ENCODE data around the gene LDHB.
"Not testable (repeated sequence)": the region's sequence is repeated elsewhere in the genome, so short reads cannot be mapped to it uniquely, and the experiment has no call there.

LDHB gene

DNA sequence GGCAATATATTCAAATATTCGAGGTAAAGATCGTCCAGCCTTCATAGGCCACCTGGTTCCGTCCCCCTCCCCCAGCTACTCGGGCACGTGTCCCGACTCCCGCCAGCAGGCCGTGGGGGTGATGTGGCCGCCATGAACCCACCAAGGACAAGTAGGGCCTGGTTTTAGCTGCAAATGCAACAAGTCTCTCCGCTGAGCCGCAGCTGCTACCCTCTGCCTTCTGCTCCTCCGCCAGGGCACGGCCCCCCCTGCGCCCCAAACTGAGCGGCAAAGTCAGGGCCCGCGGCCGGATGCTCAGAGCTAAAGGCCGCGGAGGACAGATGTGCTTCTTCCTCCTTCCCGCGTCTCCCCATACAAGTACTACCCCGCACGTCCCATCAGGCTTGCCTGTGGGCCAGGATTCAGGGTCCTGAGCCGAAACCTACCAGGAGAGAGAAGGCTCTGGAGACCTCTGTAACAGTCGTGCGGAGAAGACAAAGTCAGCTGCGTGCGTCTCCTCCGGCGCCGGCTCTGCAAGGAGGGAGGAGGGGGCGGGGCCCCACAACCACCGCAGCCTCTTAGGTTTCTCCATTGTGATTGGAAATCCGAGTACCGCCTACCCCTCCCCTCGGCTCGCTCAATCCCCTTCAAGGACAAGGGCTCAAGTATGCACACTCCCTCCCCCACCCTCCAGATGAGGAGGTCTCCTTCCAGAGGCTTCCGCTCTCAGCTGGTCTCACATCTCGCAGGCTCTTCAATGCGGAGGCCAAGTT lies at the start of gene LDHB:
TSS of gene LDHB (minus strand) at position 517 of the 752 bp plus-strand sequence. CDS start 3,171 bp downstream, outside the sequence.
- DNase-seq = peak; percentile 95

DNA sequence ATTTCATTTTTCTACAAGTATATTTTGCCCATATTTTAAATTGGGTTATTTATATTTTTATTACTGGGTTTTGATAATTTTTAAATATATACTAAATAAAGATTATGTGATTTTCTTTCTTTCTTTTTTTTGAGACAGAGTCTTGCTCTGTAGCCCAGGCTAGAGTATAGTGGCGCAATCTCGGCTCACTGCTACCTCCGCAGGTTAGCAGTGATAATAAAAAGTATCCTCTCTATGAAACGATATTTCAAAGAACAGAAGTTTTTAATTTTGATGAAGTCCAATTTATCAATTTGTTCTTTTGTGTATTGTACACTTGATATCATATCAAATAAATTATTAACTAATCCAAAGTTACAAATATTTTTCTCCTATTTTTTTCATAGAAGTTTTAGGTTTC lies 47.2 kb upstream of the LDHB start:
- DNase-seq = no peak

DNA sequence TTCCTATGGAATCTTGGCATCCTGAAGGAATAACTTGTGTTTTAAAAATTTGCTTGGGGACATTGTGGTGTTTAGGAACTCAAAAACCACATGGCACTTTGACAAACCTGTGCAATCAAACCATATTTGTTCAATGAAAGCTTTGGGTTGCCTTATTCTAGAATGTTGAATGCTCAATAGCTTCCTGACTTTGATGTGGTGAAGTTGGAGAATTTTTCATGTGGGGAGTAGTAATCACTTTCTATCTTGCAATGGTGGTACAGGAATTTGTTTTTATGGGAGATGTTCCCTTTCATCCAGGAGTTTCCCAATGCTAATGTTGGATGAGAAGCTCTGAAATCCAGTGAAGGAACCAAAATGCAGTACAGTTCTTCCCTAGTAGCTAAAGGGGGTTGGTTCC lies 42.2 kb upstream of the LDHB start:
- no peak for DNase-seq

DNA sequence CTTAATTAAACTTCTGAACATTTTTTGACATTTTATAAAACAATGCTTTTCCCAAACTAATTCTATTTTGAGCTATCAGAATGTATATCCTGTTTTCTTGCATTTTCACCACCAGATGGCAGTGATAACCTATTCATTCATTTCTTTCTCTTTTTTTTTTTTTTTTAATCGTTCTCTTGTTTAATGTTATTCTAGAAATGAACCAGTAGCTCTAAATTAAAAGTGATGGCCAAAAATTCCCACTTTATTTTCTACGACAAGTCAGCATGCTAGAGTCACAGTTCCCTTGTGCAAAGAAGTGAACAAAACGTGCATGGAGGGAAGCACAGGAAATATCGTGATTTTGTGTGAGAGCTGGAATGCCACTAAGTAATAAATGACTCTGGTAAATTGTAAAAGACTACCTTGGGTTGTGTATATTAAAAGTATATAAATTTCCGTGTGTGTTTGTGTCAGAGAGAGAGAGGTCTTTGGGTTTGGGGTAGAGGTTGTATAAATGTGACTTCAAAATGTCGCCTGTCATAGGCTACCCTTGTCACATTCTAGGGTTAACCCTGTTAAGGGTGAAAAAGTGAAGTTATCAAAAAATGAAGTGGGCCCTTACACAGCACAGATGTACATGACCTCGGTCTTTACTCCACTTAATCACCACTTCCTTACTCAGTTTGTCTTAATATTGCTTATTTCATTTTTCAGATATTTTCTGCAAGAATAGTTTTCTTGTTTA lies 40.4 kb upstream of the LDHB start:
- peak; percentile 1 for DNase-seq

DNA sequence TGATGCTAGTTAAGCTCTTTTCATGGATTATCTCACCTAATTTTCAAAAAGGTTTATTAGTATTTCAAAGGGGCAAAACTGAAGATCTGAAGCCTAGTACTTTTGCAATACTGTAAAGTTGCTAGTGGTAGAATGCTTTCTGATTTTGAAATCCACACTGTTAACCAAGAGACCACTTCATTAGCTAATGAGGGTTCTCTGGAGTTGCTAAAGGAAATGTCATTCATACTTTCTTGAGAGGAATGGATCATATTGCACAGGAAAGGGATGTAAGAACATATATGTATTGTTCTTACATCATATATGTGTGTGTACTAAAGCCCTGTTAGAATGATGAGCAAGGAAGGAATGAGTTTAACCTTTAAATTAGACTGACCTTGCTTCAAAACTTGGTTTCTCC lies 39.0 kb upstream of the LDHB start:
- no peak for DNase-seq

DNA sequence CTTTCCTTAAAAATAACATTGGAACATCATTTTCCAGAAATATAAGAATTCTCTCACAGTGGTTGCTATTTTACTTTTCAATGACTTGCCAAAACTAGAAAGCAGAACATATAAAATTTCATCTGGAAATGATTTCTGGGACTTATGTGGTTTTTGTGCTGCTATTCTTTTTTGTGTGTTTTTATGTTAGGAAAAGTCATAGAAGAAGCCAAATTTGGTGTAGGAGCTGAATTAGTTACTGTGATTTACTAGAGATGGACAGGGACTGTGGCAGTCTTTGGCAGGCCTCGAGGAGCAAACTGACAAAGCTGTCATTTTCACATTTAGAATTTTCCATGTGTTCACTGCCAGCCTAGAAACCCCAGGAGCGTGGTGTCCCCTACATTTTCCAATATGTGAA lies 38.3 kb upstream of the LDHB start:
- DNase-seq = no peak

DNA sequence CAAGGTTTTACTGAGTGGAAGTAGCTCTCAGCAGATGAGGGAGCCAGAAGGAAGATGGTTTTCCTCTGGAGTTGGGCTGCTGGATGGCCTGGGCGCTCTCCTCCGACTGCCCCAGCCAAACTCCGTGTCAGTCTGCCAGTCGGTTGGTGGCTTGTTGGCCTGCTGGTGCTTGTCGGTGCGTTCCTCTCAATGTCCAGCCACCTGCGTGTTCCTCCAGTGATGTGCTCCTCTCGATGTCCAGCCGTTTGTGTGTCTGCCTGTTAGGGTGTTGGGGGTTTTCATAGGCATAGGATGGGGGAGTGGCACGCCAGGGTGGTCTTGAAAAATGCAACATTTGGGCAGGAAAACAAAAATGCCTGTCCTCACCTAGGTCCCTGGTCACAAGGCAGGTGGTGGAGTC lies 37.0 kb upstream of the LDHB start:
- DNase-seq = no peak

DNA sequence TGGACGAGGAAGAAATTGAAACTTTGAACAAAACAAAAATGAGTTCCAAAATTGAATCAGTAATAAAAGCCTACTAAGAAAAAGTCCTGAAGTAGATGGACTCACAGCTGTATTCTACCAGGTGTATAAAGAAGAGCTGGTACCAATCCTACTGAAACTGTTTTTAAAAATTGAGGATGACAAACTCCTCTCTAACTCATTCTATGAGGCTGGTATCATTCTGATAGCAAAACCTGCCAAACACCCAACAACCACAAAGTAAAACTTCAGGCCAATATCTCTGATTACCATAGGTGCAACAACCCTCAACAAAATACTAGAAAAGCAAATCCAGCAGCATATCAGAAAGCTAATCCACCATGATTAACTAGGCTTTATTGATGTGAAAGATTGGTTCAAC lies 33.9 kb upstream of the LDHB start:
- DNase-seq = no peak

DNA sequence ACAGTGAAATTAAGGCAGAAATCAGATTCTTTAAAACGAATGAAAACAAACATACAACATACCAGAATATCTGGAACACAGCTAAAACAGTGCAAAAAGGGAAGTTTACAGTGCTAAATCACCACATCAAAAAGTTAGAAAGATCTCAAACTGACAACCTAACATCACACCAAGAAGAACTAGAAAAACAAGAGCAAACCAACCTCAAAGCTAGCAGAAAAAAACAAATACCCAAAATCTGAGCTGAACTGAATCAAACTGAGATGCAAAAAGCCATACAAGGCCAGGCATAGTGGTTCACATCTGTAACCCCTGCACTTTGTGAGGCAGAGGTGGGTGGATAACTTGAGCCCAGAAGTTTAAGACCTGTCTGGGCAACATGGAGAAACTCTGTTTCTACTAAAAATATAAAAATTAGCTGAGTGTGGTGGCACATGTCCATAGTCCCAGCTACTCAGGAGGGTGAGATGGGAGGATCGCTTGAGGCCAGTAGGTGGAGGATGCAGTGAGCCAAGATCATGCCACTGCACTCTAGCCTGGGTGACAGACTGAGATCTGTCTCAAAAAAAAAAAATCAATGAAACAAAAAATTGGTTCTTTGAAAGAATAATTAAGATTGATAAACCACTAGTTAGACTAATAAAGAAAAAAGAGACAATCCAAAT lies 33.2 kb upstream of the LDHB start:
- no peak for DNase-seq

DNA sequence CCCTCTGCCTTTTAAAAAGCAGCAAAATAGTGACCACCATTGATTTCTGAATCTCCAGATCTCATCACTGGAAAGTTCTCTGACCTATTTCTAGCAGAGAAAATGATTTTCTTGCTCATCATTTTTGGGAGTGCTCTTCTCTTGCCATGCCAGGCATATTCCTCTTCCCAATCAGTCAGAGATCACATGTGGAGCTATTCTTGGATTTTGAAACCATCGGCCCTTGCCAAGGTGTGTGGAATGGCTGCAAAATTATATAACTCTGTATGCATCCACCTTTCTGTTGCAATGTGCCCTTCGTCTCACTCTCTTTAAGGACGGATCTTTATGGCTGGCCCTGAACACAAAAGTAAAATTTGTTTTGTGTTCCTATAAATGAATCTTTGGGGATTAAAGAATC lies 25.5 kb upstream of the LDHB start:
- no peak for DNase-seq

DNA sequence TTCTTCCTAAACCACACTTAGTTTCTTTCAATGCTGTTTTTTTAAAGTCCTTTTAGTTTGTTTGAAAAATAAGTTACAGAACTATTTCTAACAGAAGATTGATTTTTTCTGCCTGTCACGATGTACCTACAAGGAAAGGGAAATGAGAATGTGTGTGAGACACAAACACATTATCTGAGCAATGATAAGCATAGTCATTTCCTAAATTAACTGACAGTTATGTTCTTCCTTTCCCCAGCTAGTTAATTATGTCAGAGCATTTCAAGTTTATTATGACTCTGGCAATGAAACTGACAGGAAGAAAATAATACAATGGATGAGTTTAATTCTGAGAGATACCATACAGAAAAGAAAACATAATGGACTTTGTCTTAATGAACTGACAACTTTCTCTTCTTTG lies 21.3 kb upstream of the LDHB start:
- DNase-seq = no peak

DNA sequence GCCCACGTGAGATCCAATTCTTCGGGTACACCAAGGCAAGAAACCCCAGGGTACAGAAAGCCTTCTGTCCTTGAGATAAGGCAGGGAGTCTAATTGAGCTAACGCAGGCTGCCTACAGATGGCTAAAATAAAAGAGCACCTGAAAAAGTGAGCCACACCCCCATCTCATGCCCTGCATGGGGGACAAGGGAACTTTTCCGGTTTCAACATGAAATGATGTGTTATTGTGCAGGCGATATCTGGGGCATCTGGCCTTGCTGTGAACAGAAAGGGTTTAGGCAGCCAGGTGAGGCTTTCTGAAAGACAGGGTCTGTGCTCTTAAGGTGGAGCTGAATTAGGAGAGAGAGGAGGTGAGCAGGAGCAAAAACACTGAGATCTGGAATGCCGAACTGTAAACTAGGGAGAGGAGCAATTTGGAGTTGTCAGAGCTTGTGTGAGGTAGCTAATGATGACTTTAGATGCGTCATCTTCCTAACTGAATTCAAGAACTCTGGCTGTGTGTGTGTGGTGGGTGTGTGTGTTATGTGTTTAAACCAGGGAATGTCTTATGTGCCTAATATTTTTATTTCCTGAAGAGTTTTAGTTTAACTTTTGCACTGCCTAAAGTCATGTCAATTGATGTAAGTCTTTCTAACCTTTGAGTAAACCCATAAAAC lies 20.1 kb upstream of the LDHB start:
- DNase-seq = no peak

DNA sequence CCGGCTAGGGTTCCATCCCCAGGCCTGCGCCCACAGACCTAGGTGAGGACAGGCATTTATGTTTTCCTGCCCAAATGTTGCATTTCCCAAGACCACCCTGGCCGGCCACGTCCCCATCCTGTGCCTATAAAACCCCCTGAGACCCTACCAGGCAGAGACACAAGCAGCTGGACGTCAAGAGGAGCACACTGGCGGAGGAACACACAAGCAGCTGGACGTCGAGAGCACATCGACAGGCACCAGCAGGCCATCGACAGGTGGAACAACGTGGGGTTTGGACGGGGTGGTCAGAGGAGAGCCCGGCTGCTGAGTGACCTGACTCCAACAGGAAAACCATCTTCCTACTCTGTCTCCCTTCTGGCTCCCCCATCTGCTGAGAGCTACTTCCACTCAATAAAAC lies 19.6 kb upstream of the LDHB start:
- DNase-seq = no peak

DNA sequence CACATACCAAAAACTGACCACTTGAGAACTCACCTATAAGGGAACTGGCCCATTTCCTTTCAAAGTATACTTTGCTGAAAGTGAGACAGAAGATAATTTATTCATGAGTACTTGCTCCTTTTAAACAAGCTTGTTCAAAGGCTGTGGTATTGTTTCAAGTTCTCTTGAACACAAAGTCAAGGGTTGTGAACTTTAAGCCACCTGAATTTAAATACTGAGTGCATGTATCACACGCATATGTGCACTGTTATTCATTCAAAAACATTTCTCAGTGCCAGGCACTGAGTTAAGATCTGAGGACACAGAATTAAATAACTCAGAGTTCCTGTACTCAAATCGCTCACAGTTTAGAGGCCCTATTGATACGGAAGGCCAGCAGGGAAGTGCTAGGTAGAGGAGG lies 19.1 kb upstream of the LDHB start:
- no peak for DNase-seq

DNA sequence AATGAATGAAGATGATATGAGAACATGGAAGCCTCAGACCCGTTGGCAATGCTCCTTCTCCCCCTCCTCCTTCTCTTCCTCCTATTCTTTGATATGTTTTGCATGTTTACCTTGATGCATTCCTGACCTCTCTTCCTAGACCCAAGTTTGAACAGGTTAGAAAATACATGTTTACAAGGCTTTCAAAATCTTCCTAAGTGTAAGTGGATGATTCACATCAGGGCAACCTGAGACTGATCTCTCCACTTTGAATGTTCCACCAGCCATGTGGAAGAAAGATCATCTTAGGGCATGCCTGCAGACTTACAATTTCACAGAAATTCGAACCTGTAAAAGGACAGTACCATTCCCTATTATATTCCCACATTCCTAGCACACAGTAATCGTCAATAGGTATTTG lies 18.0 kb upstream of the LDHB start:
- DNase-seq = no peak

DNA sequence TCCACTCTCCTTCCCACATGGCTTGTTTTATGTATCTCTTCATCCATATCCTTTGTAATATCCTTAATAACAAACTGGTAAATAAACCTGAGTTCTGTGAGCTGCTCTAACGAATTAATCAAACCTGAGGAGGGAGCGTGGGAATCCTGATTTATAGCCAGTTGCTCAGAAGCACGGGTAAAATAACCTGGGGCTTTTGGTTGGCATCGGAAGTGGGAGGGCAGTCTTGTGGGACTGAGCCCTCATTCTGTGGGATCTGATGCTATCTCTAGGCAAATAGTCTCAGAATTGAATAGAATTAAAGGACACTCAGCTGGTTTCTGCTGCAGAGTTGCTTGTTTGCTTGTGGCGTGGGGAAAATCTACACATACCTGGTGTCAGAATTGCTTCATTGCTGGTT lies 17.5 kb upstream of the LDHB start:
- no peak for DNase-seq

DNA sequence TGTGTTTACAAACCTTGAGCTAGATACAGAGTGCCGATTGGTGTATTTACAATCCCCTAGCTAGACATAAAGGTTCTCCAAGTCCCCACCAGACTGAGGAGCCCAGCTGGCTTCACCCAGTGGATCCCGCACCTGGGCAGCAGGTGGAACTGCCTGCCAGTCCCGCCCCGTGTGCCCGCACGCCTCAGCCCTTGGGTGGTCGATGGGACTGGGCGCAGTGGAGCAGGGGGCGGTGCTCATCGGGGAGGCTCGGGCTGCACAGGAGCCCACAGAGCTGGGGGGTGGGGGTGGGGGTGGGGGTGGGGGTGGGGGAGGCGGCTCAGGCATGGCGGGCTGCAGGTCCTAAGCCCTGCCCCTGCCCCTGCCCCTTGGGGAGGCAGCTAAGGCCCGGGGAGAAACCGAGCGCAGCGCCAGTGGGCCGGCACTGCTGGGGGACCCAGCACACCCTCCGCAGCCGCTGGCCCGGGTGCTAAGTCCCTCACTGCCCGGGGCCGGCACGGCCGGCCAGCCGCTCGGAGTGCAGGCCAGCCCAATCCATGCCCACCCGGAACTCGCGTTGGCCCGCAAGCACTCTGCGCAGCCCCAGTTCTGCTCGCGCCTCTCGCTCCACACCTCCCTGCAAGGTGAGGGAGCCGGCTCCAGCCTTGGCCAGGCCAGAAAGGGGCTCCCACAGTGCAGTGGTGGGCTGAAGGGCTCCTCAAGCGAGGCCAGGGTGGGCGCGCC lies 16.3 kb upstream of the LDHB start:
- not testable (repeated sequence) for DNase-seq

DNA sequence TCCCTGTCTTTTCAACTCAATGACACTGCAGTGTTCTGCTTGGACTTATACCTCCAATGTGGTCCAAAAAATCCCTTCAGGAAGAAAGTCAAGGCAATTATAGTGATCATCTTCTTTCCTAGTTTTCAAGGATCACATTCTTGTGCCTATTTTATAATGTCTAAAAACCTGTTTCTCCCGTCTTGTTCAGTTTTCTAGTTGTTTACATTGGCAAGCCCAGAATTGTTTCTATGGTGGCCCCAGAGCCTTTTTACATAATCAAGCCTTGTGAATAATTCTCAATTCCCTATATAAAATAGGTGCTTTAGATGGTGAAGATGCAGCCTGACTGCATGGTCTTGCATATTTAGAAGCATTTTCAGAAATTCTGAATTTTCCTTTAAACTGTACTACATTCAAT lies 14.5 kb upstream of the LDHB start:
- DNase-seq = no peak

DNA sequence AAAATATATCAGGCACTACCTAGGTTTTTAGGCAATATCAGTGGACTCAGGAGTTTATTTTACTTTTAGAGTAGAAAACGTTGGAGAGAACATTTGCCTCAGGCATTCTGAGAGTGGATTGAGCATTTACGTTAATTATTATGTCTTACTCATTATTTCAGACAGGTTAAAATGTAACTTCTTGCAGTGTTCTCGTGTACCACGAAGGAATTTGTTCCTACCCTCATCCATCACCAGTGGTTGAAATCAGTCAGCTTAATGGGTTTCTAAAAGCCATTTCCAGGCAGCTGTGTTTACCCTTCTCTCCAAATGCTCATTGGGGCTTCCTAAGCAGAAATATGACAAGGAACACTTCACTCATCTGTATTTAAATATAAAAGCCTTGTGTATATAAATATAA lies 9.1 kb upstream of the LDHB start:
- DNase-seq = peak; percentile 22

DNA sequence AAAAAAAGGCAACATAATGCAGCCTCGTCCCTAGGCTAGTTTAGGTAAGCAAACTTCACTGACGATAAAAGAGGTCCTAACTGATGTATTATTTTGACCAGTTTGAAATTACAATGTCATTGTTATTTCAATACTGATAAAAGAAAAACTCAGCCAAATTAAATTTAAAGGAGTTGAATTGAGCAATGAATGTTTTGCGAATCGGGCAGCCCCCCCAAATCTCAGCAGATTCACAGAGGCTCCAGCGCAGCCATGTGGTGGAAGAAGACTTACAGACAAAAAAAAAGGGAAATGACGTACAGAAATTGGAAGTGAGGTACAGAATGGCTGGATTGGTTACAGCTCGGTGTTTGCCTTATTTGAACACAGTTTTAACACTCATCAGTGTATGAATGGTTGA lies 8.2 kb upstream of the LDHB start:
- no peak for DNase-seq

DNA sequence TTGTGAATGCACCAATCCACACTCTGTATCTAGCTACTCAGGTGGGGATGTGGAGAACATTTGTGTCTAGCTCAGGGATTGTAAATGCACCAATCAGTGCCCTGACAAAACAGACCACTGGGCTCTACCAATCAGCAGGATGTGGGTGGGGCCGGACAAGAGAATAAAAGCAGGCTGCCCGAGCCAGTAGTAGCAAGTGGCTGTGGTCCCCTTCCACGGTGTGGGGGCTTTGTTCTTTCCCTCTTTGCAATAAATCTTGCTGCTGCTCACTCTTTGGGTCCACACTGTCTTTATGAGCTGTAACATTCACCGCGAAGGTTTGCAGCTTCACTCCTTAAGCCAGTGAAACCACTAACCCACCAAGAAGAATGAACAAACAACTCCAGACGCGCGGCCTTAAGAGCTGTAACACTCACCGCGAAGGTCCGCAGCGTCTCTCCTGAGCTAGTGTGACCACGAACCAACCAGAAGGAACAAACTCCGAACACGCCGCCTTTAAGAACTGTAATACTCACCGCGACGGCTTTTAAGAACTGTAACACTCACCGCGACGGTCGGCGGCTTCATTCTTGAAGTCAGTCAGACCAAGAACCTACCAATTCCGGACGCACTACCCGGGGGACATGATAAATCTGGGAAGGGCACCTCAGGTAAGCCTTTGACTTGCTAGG lies 4.6 kb upstream of the LDHB start:
- no peak for DNase-seq

DNA sequence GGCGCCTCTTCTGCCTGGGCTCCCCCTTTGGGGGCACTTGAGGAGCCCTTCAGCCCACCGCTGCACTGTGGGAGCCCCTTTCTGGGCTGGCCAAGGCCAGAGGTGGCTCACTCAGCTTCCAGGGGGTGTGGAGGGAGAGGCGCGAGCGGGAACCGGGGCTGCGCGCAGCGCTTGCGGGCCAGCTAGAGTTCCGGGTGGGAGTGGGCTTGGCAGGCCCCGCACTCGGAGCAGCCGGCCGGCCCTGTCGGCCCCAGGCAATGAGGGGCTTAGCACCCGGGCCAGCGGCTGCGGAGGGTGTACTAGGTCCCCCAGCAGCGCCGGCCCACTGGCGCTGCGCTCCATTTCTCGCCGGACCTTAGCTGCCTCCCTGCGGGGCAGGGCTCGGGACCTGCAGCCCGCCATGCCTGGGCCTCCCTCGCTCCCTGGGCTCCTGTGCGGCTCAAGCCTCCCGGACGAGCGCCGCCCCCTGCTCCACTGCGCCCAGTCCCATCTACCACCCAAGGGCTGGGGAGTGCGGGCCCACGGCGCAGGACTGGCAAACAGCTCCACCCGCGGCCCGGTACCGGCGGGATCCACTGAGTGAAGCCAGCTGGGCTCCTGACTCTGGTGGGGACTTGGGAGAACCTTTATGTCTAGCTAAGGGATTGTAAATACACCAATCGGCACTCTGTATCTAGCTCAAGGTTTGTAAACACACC lies 3.9 kb upstream of the LDHB start:
- not testable (repeated sequence) for DNase-seq
